ENCODE results near the gene TNFRSF4. TPM values are rescaled to one million over a fixed set of nuclear protein-coding genes. Genes with fewer than 3 reads are reported as not detected.
A peak's percentile ranks its signal among the peaks of the same experiment; 100 is the strongest.

Gene TNFRSF4
- 1 to 10 TPM; 1.4 to 4.6 (median 3.7) TPM for total RNA-seq
- 1 to 10 TPM; 1.7 to 3.8 (median 2.6) TPM for polyA plus RNA-seq
- long read RNA-seq, donor 1, partial matches to known transcripts: 0 of 2 reads
- long read RNA-seq, donor 1, other reads (novel, unspliced or antisense): 0 of 2 reads
- long read RNA-seq, donor 2, partial matches to known transcripts: 1 of 3 reads
- long read RNA-seq, donor 2, other reads (novel, unspliced or antisense): 1 of 3 reads

GRCh38 chr1:1213345-1214265, at the start of gene TNFRSF4:
Gene TNFRSF4, minus strand, starts transcription at chr1:1214153. Its CDS starts 26 bp downstream, at chr1:1214127.
- peak within 1 kb of the TSS; percentile 51 for H3K4me3 ChIP-seq
- H3K36me3 ChIP-seq (ENCODE audit: insufficient read depth in 1 of 2, low read depth in 1 of 2): peaks cover 0 to 29% of the 10 kb centered on the region in 2 donors
- H3K27ac ChIP-seq: no peak within 1 kb of the TSS
- TF ChIP-seq, protein P1, sequence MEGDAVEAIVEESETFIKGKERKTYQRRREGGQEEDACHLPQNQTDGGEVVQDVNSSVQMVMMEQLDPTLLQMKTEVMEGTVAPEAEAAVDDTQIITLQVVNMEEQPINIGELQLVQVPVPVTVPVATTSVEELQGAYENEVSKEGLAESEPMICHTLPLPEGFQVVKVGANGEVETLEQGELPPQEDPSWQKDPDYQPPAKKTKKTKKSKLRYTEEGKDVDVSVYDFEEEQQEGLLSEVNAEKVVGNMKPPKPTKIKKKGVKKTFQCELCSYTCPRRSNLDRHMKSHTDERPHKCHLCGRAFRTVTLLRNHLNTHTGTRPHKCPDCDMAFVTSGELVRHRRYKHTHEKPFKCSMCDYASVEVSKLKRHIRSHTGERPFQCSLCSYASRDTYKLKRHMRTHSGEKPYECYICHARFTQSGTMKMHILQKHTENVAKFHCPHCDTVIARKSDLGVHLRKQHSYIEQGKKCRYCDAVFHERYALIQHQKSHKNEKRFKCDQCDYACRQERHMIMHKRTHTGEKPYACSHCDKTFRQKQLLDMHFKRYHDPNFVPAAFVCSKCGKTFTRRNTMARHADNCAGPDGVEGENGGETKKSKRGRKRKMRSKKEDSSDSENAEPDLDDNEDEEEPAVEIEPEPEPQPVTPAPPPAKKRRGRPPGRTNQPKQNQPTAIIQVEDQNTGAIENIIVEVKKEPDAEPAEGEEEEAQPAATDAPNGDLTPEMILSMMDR (IDR thresholded peaks at IDR 0.05): no peak
- no peaks in the 10 kb centered on the region for H3K4me1 ChIP-seq
- DNase-seq (peak; percentile 31 to 55), ATAC-seq (peak in 2 of 4 donors; percentile 12 to 21)
- no peaks in the 10 kb centered on the region for H3K9me3 ChIP-seq
- WGBS, 3 donors: 53 to 56% (median 54%) methylated on average over 53 to 56 of the region's 56 CpGs
- H3K27me3 ChIP-seq (ENCODE audit: insufficient read depth in 3 of 3, low read length in 2 of 3): peaks cover 0 to 1% (median 0%) of the 10 kb centered on the region in 3 donors
- intact Hi-C loops (cut with DNase I): no loop called here

DNA sequence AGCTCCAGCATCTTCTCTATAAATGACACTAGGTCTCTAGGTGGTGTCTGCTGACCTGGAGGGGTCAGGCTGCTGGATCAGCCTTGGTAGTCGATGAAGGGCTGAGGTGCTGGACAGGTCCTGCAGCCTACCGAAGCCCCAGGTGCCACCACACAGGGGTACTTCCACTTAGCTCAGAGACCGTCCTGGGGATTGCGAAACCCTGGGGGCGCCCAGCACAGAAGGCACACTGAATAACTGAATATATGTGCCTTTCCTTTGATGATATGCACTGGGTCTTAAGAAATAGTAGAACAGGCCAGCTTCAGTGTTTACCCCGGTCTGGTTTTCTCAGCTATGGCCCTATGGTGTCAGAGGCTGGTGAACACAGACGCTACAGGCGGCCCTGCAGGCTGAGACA, 48.8 kb upstream of the TNFRSF4 start:
- Histone ChIP-seq H3K27me3 (ENCODE audit: insufficient read depth in 3 of 3, low read length in 2 of 3) (no peaks in the 10 kb centered on the region), H3K36me3 (ENCODE audit: insufficient read depth in 1 of 2, low read depth in 1 of 2) (peaks cover 0 to 90% of the 10 kb centered on the region in 2 donors), H3K4me3 (no peak overlapping the region), H3K4me1 (no peaks in the 10 kb centered on the region), H3K9me3 (no peaks in the 10 kb centered on the region), H3K27ac (no peak overlapping the region)
- TF ChIP-seq, protein P1 (IDR thresholded peaks at IDR 0.05): no peak
- intact Hi-C loops (cut with DNase I): no loop called here
- WGBS, 3 donors: 95 to 99% (median 98%) methylated on average over 8 of the region's 8 CpGs
- ATAC-seq: no peak
- DNase-seq: no peak

- whole genome bisulfite sequencing, 3 donors: 93 to 95% (median 95%) methylated on average over 17 of the region's 17 CpGs
- intact Hi-C loops (cut with DNase I): no loop called here
- Histone ChIP-seq H3K36me3 (ENCODE audit: insufficient read depth in 1 of 2, low read depth in 1 of 2) (peaks cover 0 to 83% of the 10 kb centered on the region in 2 donors), H3K27ac (no peak overlapping the region), H3K9me3 (no peaks in the 10 kb centered on the region), H3K4me1 (no peaks in the 10 kb centered on the region), H3K4me3 (no peak overlapping the region), H3K27me3 (ENCODE audit: insufficient read depth in 3 of 3, low read length in 2 of 3) (no peaks in the 10 kb centered on the region)
- no peak for ATAC-seq
- TF ChIP-seq, protein P1 (IDR thresholded peaks at IDR 0.05): no peak
- no peak for DNase-seq
Measured at GRCh38 chr1:1262071-1262470, 48.1 kb upstream of the TNFRSF4 start.

DNA sequence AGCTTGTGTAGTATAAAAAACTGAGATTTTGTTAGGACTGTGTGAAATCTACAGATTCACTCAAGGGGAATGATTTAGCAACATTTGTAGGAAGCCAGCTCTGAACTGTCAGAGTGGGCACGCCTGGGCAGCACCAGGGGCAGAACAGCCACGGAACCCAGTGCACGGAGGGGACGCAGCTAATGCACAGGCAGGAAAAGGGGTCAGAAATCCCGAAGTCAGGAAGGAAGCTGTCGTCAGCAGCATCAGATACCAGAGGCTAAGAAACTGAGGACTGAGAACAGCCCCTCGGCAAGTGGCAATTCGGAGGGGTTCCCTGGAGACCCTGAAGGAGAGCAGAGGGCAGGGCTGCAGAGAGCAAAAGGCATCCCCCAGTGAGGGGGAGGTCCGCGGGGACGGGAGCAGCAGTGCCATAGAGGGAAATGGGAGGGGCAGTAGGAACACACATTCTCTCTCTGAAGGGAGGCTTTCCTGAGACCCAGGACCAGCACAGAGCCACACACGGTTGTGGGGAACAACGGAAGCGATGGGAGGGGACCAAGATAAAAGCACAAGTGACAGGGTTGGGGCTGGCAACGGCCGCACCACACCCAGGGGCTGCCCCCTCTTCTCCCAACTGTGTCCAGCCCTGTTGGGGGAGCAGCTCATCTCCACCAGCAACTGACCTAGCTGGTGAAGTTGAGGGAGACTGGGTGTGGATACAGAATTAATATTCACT, 47.0 kb upstream of the TNFRSF4 start:
- no peaks in the 10 kb centered on the region for H3K4me1 ChIP-seq

More for the DNA sequence above, 47.0 kb upstream of the TNFRSF4 start:
- no peak for DNase-seq
- TF ChIP-seq, protein P1 (IDR thresholded peaks at IDR 0.05): no peak
- 61 to 67% (median 66%) methylated on average over 16 of the region's 16 CpGs for WGBS, 3 donors
- H3K36me3 ChIP-seq (ENCODE audit: insufficient read depth in 1 of 2, low read depth in 1 of 2): peaks cover 0 to 83% of the 10 kb centered on the region in 2 donors
- no peak for ATAC-seq
- intact Hi-C loops (cut with DNase I): no loop called here
- H3K27me3 ChIP-seq (ENCODE audit: insufficient read depth in 3 of 3, low read length in 2 of 3): no peaks in the 10 kb centered on the region
- H3K4me3 ChIP-seq: no peak overlapping the region
- H3K27ac ChIP-seq: no peak overlapping the region
- no peaks in the 10 kb centered on the region for H3K9me3 ChIP-seq

Measured in psoas muscle (tissue), 8 donors.